ENCODE data around the gene MPRIP. TPM values are rescaled to one million over a fixed set of nuclear protein-coding genes. Genes with fewer than 3 reads are reported as not detected.

MPRIP gene
- polyA plus RNA-seq, 1 of the 3 experiments (the other 2 are of a cell fraction) = 64.4 TPM

- H3K27me3 ChIP-seq (ENCODE audit: insufficient read depth) = no peaks in the 10 kb centered on the region
- H3K9ac ChIP-seq = no peak overlapping the region
- peaks cover 79% of the 10 kb centered on the region for H3K79me2 ChIP-seq (ENCODE audit: insufficient read depth)
- no peak overlapping the region for H3K4me3 ChIP-seq (ENCODE audit: low read depth in 2 of 2, low read length in 1 of 2)
- no peak overlapping the region for H2AFZ ChIP-seq (ENCODE audit: low read depth)
- no peak overlapping the region for H3K4me2 ChIP-seq
- no peaks in the 10 kb centered on the region for H3K9me2 ChIP-seq
- CTCF ChIA-PET = interaction anchor here (1.1 to 1.4 kb wide), 3 partner anchors 16 to 17 kb away, joined by 3 to 6 read pairs (median 6); no protein-coding TSS in a partner anchor
- TF ChIP-seq MAX (IDR thresholded peaks at IDR 0.05; ENCODE audit: low read depth) (no peak), YY1 (IDR thresholded peaks at IDR 0.05; ENCODE audit: low read depth) (no peak), IRF3 (IDR thresholded peaks at IDR 0.05; ENCODE audit: low read depth, low read length) (no peak), FOXM1 (IDR thresholded peaks at IDR 0.05; ENCODE audit: low read depth) (no peak), GABPA (IDR thresholded peaks at IDR 0.05; ENCODE audit: low read depth) (no peak), CTCF (IDR thresholded peaks at IDR 0.05) (no peak), SIN3A (IDR thresholded peaks at IDR 0.05; ENCODE audit: borderline replicate concordance, low read depth, low read length) (no peak), MEF2A (IDR thresholded peaks at IDR 0.05; ENCODE audit: borderline replicate concordance, low read depth) (no peak), USF1 (IDR thresholded peaks at IDR 0.05; ENCODE audit: borderline replicate concordance, low read depth) (no peak), RXRA (IDR thresholded peaks at IDR 0.05; ENCODE audit: borderline replicate concordance, low read depth) (no peak), CHD2 (IDR thresholded peaks at IDR 0.05; ENCODE audit: low read length, partially characterized antibody) (no peak), TCF12 (IDR thresholded peaks at IDR 0.05) (no peak), POLR2AphosphoS5 (IDR thresholded peaks at IDR 0.05; ENCODE audit: low read depth, low read length) (no peak)
- TF ChIP-seq, protein P1, sequence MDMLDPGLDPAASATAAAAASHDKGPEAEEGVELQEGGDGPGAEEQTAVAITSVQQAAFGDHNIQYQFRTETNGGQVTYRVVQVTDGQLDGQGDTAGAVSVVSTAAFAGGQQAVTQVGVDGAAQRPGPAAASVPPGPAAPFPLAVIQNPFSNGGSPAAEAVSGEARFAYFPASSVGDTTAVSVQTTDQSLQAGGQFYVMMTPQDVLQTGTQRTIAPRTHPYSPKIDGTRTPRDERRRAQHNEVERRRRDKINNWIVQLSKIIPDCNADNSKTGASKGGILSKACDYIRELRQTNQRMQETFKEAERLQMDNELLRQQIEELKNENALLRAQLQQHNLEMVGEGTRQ (IDR thresholded peaks at IDR 0.05; ENCODE audit: borderline replicate concordance, low read depth, low read length) = no peak
- TF ChIP-seq, protein P2, sequence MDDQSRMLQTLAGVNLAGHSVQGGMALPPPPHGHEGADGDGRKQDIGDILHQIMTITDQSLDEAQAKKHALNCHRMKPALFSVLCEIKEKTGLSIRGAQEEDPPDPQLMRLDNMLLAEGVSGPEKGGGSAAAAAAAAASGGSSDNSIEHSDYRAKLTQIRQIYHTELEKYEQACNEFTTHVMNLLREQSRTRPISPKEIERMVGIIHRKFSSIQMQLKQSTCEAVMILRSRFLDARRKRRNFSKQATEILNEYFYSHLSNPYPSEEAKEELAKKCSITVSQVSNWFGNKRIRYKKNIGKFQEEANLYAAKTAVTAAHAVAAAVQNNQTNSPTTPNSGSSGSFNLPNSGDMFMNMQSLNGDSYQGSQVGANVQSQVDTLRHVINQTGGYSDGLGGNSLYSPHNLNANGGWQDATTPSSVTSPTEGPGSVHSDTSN (IDR thresholded peaks at IDR 0.05) = no peak
- DNase-seq = peak; percentile 72
- POLR2A ChIA-PET = interaction anchor here (1.3 kb wide), 1 partner anchor 17 kb away, joined by 3 read pairs; no protein-coding TSS in a partner anchor
- WGBS (ENCODE audit: low lambda C conversion rate) = 88% methylated on average over 6 of the region's 6 CpGs
- peaks cover 0 to 13% of the 10 kb centered on the region in 2 experiments for H3K36me3 ChIP-seq (replicated peaks in 1 of 2; ENCODE audit: control insufficient read depth in 1 of 2, insufficient read depth in 2 of 2, low read length in 1 of 2)
- H3K4me1 ChIP-seq (ENCODE audit: control insufficient read depth in 1 of 2, insufficient read depth in 2 of 2, low read depth in 1 of 2, low read length in 1 of 2) = peaks cover 0 to 22% of the 10 kb centered on the region in 2 experiments; a peak in 1 of 4 replicates
- no peak overlapping the region; a peak in 1 of 4 replicates for H3K27ac ChIP-seq (ENCODE audit: low read depth in 2 of 2, low read length in 1 of 2)
- no peaks in the 10 kb centered on the region for H3F3A ChIP-seq (replicated peaks; ENCODE audit: insufficient read depth)
- H4K20me1 ChIP-seq (ENCODE audit: insufficient read depth) = peaks cover 81% of the 10 kb centered on the region
- H3K9me3 ChIP-seq = no peaks in the 10 kb centered on the region
These were observed 83.2 kb downstream of the MPRIP start for GRCh38 chr17:17125136-17126084.
